Caco-2 (cell line): ENCODE data around the gene CIITA. TPM values are rescaled to one million over a fixed set of nuclear protein-coding genes. Genes with fewer than 3 reads are reported as not detected.

ENCODE experiments used
- BruUV-seq: library from RNA; stranded (reverse); fragments of 400-500 nt; replicated peaks from 2 replicates; lab custom pipeline; 2021; lab: Mats Ljungman, UMichigan
- CTCF ChIA-PET: fragments of 300-600 bp; sonication (Branson Sonifier 250); formaldehyde crosslinking; loops from one replicate; lab custom pipeline; 2022; ENCODE audit warnings: antibody characterized with exemption; lab: Charles Lee
- POLR2A ChIA-PET: fragments of 300-600 bp; sonication (Branson Sonifier 250); formaldehyde crosslinking; loops from one replicate; lab custom pipeline; 2022; ENCODE audit warnings: antibody characterized with exemption; lab: Charles Lee
- DNase-seq, 2 experiments: peaks; one replicate each; pipeline versions ENCODE4 v3.0.0 to v3.0.0-alpha.2; 2020 to 2022
- H3K27me3 ChIP-seq: replicated peaks from 2 replicates; pipeline ENCODE4 v1.6.0; 2011; ENCODE audit warnings: low read length; ENCODE audit not compliant: control insufficient read depth, insufficient read depth
- H3K36me3 ChIP-seq: 2 replicates; pipeline ENCODE4 v1.5.1; 2011; ENCODE audit warnings: low read length; ENCODE audit not compliant: control insufficient read depth, insufficient read depth
- H3K4me1 ChIP-seq: fragments of 250-450 bp; sonication (Bioruptor Pico); 2 replicates; pipeline ENCODE4 v1.5.1; 2020; ENCODE audit warnings: mild to moderate bottlenecking
- H3K4me3 ChIP-seq: 2 replicates; pipeline ENCODE4 v1.5.1; 2011; ENCODE audit warnings: low read depth, mild to moderate bottlenecking, control low read depth, low read length
- H3K9me3 ChIP-seq: fragments of 250-450 bp; sonication (Bioruptor Pico); 2 replicates; pipeline ENCODE4 v1.5.1; 2020; ENCODE audit warnings: mild to moderate bottlenecking, moderate library complexity
- H3K27ac Mint-ChIP-seq: one replicate; pipeline ENCODE4 v1.8.0; 2022; ENCODE audit warnings: mixed read lengths; ENCODE audit not compliant: unreplicated experiment
- H3K27me3 Mint-ChIP-seq: one replicate; pipeline ENCODE4 v1.8.0; 2022; ENCODE audit warnings: mixed read lengths; ENCODE audit not compliant: insufficient read depth, unreplicated experiment
- H3K36me3 Mint-ChIP-seq: one replicate; pipeline ENCODE4 v1.8.0; 2022; ENCODE audit warnings: mild to moderate bottlenecking, mixed read lengths; ENCODE audit not compliant: insufficient read depth, unreplicated experiment
- H3K4me1 Mint-ChIP-seq: one replicate; pipeline ENCODE4 v1.8.0; 2022; ENCODE audit warnings: low read depth, mixed read lengths; ENCODE audit not compliant: unreplicated experiment
- H3K4me3 Mint-ChIP-seq: one replicate; pipeline ENCODE4 v1.8.0; 2022; ENCODE audit warnings: mild to moderate bottlenecking, moderate library complexity, mixed read lengths; ENCODE audit not compliant: unreplicated experiment
- H3K9me3 Mint-ChIP-seq: one replicate; pipeline ENCODE4 v1.8.0; 2022; ENCODE audit warnings: mixed read lengths; ENCODE audit not compliant: unreplicated experiment
- intact Hi-C: fragments of 100-400 bp; cut with micrococcal nuclease; formaldehyde crosslinking; loops from one replicate; pipeline ENCODE4 v1.10.0; 2022; ENCODE audit not compliant: unreplicated experiment
- total RNA-seq: library from RNA; stranded (reverse); gene quantifications from 2 replicates; pipeline ENCODE4 v1.2.3, GENCODE V29; 2022
- TF ChIP-seq, protein P1 (sequence below), 2 experiments: fragments of 200-600 bp in 1 of 2; IDR thresholded peaks; 1 replicate in 1 of 2; 2 replicates in 1 of 2; pipeline versions ENCODE4 v1.5.1 to v1.8.0; 2011 to 2022; ENCODE audit warnings: antibody characterized with exemption in 1 of 2, control low read depth in 1 of 2, inconsistent platforms in 1 of 2, low read depth in 1 of 2, low read length in 1 of 2, mild to moderate bottlenecking in 1 of 2, moderate library complexity in 1 of 2; ENCODE audit not compliant: insufficient read depth in 1 of 2, severe bottlenecking in 1 of 2, unreplicated experiment in 1 of 2

Gene CIITA
- total RNA-seq, 1 experiment from 2014 or later, result 0.27 TPM

DNA sequence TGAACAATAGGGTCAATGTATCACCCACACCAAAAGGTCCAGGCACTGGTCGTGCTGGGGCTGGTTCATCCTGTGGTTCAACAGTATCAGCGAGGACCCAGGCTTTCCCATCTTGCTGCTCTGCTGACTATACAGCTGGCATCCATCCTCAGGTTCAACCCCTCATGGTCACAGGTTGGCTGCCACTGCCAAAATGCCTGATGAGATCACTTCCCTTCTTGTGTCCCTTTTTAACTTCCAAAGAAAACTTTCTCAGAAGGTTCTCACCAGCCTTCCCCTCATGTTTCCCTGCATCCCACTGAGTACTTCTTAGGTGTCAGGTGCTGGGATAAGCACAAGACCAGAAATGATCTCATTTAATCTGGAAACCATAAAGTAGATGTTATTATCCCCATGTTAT, 93.1 kb downstream of the CIITA start:
- Mint-ChIP-seq H3K27ac (no peak overlapping the region), H3K4me3 (no peak overlapping the region), H3K9me3 (no peaks in the 10 kb centered on the region), H3K36me3 (peaks cover 12% of the 10 kb centered on the region), H3K4me1 (no peaks in the 10 kb centered on the region), H3K27me3 (no peaks in the 10 kb centered on the region)
- BruUV-seq, result no TSS peak
- H3K4me3 ChIP-seq, result no peak overlapping the region
- TF ChIP-seq, protein P1, sequence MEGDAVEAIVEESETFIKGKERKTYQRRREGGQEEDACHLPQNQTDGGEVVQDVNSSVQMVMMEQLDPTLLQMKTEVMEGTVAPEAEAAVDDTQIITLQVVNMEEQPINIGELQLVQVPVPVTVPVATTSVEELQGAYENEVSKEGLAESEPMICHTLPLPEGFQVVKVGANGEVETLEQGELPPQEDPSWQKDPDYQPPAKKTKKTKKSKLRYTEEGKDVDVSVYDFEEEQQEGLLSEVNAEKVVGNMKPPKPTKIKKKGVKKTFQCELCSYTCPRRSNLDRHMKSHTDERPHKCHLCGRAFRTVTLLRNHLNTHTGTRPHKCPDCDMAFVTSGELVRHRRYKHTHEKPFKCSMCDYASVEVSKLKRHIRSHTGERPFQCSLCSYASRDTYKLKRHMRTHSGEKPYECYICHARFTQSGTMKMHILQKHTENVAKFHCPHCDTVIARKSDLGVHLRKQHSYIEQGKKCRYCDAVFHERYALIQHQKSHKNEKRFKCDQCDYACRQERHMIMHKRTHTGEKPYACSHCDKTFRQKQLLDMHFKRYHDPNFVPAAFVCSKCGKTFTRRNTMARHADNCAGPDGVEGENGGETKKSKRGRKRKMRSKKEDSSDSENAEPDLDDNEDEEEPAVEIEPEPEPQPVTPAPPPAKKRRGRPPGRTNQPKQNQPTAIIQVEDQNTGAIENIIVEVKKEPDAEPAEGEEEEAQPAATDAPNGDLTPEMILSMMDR (IDR thresholded peaks at IDR 0.05; ENCODE audit: insufficient read depth in 1 of 2, low read depth in 1 of 2, low read length in 1 of 2, severe bottlenecking in 1 of 2, unreplicated experiment in 1 of 2), result no peak
- 0 out of 2 replicates have a peak, but pooled peaks cover 3% of the 10 kb centered on the region for H3K4me1 ChIP-seq
- CTCF ChIA-PET, result no interaction called here
- H3K9me3 ChIP-seq, result no peaks in the 10 kb centered on the region
- POLR2A ChIA-PET, result no interaction called here
- no peaks in the 10 kb centered on the region; the same call in 1 of the 2 replicates for H3K36me3 ChIP-seq
- intact Hi-C loops, result loop anchor here (2.0 kb wide), 1 partner anchor 387 kb away; no protein-coding TSS in a partner anchor
- no peak for DNase-seq
- H3K27me3 ChIP-seq, result no peaks in the 10 kb centered on the region

DNA sequence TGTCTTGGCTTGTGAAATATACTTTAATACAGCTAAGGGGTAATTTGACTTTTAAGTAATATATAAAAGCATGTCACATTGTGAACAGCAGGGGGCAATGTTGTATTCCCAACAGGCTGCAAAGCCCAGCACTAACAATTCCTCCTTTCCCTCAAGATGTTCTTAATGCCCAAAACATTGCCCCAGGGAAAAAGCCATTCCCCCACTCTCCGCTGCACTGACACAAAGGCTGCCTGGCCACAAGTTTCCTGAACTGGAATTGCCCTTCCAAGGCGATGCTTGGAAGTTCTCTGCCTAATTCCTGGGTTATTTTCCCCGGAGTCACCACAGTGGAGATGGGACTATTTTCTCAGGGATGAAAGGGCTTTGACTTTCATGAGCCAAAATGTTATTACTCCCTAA, 94.6 kb downstream of the CIITA start:
- BruUV-seq, result no TSS peak
- Histone ChIP-seq H3K9me3 (no peaks in the 10 kb centered on the region), H3K4me1 (0 out of 2 replicates have a peak, but pooled peaks cover 3% of the 10 kb centered on the region), H3K4me3 (no peak overlapping the region), H3K36me3 (no peaks in the 10 kb centered on the region; the same call in 1 of the 2 replicates), H3K27me3 (no peaks in the 10 kb centered on the region)
- ChIA-PET POLR2A (interaction anchor here (0.7 kb wide), 1 partner anchor 283 kb away, joined by 3 read pairs; no protein-coding TSS in a partner anchor), CTCF (interaction anchor here (0.6 to 1.2 kb wide), 5 partner anchors 12 to 376 kb away, joined by 3 to 23 read pairs (median 4); partner anchors contain the start of gene SOCS1)
- Mint-ChIP-seq H3K4me1 (no peaks in the 10 kb centered on the region), H3K9me3 (no peaks in the 10 kb centered on the region), H3K4me3 (no peak overlapping the region), H3K36me3 (peaks cover 12% of the 10 kb centered on the region), H3K27ac (no peak overlapping the region), H3K27me3 (no peaks in the 10 kb centered on the region)
- peak; percentile 53 to 56 for DNase-seq
- intact Hi-C loops, result loop anchor here (1.0 to 2.0 kb wide), 3 partner anchors 284 to 434 kb away; no protein-coding TSS in a partner anchor
- TF ChIP-seq, protein P1 (IDR thresholded peaks at IDR 0.05; ENCODE audit: insufficient read depth in 1 of 2, low read depth in 1 of 2, low read length in 1 of 2, severe bottlenecking in 1 of 2, unreplicated experiment in 1 of 2), result peak; percentile 52 to 67

- H3K36me3 ChIP-seq, result no peaks in the 10 kb centered on the region; the same call in 1 of the 2 replicates
- H3K9me3 ChIP-seq, result no peaks in the 10 kb centered on the region
- Mint-ChIP-seq H3K27ac (no peak overlapping the region), H3K4me3 (no peak overlapping the region), H3K36me3 (peaks cover 12% of the 10 kb centered on the region), H3K27me3 (no peaks in the 10 kb centered on the region), H3K4me1 (no peaks in the 10 kb centered on the region), H3K9me3 (no peaks in the 10 kb centered on the region)
- TF ChIP-seq, protein P1 (IDR thresholded peaks at IDR 0.05; ENCODE audit: insufficient read depth in 1 of 2, low read depth in 1 of 2, low read length in 1 of 2, severe bottlenecking in 1 of 2, unreplicated experiment in 1 of 2), result no peak
- no peak for DNase-seq
- 0 out of 2 replicates have a peak, but pooled peaks cover 3% of the 10 kb centered on the region for H3K4me1 ChIP-seq
- intact Hi-C loops, result no loop called here
- CTCF ChIA-PET, result no interaction called here
- H3K4me3 ChIP-seq, result no peak overlapping the region
- H3K27me3 ChIP-seq, result no peaks in the 10 kb centered on the region
- POLR2A ChIA-PET, result no interaction called here
- no TSS peak for BruUV-seq
Measured at GRCh38 chr16:10972108-10972818, 95.3 kb downstream of the CIITA start.
